GM18505 (cell line): ENCODE data around the gene ITGAE.
A peak's percentile ranks its signal among the peaks of the same experiment; 100 is the strongest.
"Not testable (repeated sequence)": the region's sequence is repeated elsewhere in the genome, so short reads cannot be mapped to it uniquely, and the experiment has no call there.

Experiments used
- ATAC-seq: cut with Tn5 transposase; IDR thresholded peaks from one replicate; pipeline ENCODE4 v1.9.1; 2021; ENCODE audit not compliant: unreplicated experiment
- POLR2A ChIP-seq: IDR thresholded peaks from 4 replicates; pipeline ENCODE4 v1.6.1; 2011; ENCODE audit warnings: borderline replicate concordance; ENCODE audit not compliant: insufficient read depth, insufficient read length; ENCODE audit errors: extremely low read depth

The ITGAE gene

GRCh38 chr17:3724378-3725077, 76.5 kb downstream of the ITGAE start:
- ATAC-seq: no peak
- TF ChIP-seq POLR2A: no peak

GRCh38 chr17:3723556-3724377, 77.2 kb downstream of the ITGAE start, which contains the start of gene HASPIN:
Gene HASPIN, plus strand, starts transcription at chr17:3723903. Its CDS starts 33 bp downstream, at chr17:3723936.
- ATAC-seq: peak; percentile 91
- peak; percentile 77 for TF ChIP-seq POLR2A

- no peak for TF ChIP-seq POLR2A
- ATAC-seq: no peak
These were observed 77.8 kb downstream of the ITGAE start for GRCh38 chr17:3723188-3723555.

- no peak for ATAC-seq
- TF ChIP-seq POLR2A: no peak
These were observed 78.3 kb downstream of the ITGAE start for GRCh38 chr17:3722716-3723115.

GRCh38 chr17:3719265-3719664, 81.7 kb downstream of the ITGAE start:
- no peak for ATAC-seq
- no peak for TF ChIP-seq POLR2A

GRCh38 chr17:3718201-3718600, 82.8 kb downstream of the ITGAE start:
- ATAC-seq: no peak
- no peak for TF ChIP-seq POLR2A

DNA sequence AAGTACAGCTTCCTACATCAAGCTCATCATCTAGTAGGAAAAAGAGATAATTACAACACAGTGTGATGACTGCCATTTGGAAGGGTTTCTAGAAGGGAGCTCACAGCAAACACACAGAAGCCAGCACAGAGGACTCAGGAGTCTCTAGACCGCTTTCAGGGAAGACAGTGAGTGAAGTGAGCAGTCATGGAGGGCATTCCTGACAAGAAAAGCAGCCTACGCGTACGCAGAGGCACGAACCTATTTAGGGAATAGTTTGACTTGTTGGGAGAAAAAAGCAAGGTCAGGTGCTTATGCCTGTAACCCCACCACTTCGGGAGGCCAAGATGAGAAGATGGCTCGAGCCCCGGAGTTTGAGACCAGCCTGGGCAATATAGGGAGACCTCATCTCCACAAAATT, 85.7 kb downstream of the ITGAE start:
- no peak for ATAC-seq
- TF ChIP-seq POLR2A: no peak

- no peak for ATAC-seq
- TF ChIP-seq POLR2A: no peak
These were observed 88.1 kb downstream of the ITGAE start for GRCh38 chr17:3712811-3713463.

DNA sequence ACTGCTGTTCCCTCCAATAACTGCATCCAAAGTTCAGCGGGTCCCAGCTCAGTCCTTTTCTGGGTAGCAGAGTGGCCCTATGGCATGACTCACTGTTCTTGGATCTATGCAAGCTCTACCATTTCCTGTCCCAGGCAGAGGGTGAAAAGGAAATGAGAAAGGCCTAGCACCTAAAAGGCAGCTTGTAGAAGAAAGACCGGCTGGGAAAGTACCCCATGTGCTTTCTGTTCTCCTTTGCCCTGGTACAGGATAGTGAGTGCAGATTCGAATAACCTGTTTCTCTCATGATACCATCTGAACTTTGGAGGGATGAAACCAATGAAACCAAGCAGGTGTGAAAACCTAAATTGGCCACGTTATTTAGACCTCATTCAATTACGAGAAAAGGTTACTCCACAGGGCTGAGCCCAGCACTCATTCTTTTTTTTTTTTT, 90.0 kb downstream of the ITGAE start:
- peak; percentile 92 for ATAC-seq
- TF ChIP-seq POLR2A: no peak

- ATAC-seq: no peak
- TF ChIP-seq POLR2A: no peak
These were observed 92.6 kb downstream of the ITGAE start for GRCh38 chr17:3708366-3708765.

DNA sequence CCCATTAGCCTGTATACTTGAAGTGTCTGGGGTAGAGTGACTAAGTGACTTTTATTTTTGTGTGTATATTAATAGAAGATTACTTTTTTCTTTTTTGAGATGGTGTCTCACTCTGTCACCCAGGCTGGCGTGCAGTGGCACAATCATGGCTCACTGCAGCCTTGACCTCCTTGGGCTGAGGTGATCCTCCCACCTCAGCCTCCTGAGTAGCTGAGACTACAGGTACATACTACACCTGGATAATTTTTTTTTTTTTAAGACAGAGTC, 95.3 kb downstream of the ITGAE start:
- ATAC-seq: not testable (repeated sequence)

DNA sequence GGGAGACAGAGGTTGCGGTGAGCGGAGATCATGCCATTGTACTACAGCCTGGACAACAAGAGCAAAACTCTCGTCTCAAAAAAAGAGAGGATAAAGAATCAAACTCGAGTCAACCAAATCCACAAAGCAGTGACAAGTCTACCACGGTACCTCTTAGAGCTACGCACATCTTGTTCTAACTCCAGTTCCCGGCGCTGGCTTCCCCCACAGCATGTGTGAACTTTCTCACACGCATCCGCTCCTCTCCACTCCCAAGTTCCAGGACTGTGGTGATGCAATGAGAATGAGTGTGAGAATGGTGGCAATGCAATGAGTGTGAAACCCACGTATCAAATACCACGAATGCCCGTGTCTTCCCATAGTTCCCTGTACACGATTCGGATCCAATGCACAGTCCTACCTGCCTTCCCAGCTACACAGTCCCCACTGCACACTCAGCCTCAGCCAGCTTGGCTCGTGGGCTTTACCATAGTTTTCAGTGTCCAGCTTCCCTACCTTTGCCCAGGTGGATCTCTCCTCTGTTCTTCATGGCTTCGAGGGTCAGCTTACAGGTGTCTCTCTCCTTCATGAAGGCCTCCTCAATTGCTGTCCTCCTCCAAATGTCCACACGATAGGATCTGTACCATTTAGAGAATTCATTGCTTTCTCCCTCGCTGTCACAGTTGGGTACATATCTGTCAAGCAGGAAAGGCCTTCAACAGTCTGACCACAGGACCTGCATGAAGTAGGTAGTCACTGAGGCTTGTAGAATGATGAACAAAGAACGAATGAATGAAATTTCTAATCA, 95.9 kb downstream of the ITGAE start:
- no peak for TF ChIP-seq POLR2A
- no peak for ATAC-seq

- ATAC-seq: not testable (repeated sequence)
These were observed 98.9 kb downstream of the ITGAE start for GRCh38 chr17:3702041-3702539.
